ENCODE results near the gene LRRD1.

The LRRD1 gene

DNA sequence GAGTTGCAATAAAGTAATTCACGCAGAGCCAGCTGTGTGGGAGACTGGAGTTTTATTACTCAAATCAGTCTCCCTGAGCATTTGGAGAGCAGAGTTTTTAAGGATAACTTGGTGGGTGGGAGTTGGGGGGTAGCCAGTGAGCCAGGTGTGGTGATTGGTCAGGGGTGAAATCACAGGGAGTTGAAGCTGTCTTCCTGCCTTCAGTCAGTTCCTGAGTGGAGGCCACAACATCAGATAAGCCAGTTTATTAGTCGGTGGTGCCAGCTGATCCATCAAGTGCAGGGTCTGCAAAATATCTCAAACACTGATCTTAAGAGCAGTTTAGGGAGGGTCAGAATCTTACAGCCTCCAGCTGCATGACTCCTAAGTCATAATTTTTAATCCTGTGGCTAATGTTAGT lies 41.4 kb downstream of the LRRD1 start:
- Histone ChIP-seq H3K4me3 (ENCODE audit: low read depth, low read length) (no peak overlapping the region), H3K27ac (ENCODE audit: extremely low read depth, low read depth, low read length) (no peak overlapping the region), H3K9me3 (ENCODE audit: control insufficient read depth, insufficient read depth, low read depth, low read length) (no peaks in the 10 kb centered on the region), H3K4me1 (ENCODE audit: control insufficient read depth, insufficient read depth, low read length) (no peaks in the 10 kb centered on the region; the same call in 1 of the 2 replicates), H3K36me3 (ENCODE audit: control insufficient read depth in 2 of 2, insufficient read depth in 1 of 2, low read length in 2 of 2) (no peaks in the 10 kb centered on the region)
- ChIA-PET CTCF (interaction anchor here (0.6 kb wide), 1 partner anchor 483 kb away, joined by 3 read pairs; no protein-coding TSS in a partner anchor), POLR2A (no interaction called here)
- TF ChIP-seq GLI4 (tag by site-specific recombination; IDR thresholded peaks at IDR 0.05) (no peak), ATF2 (tag by site-specific recombination; IDR thresholded peaks at IDR 0.05; ENCODE audit: low read depth) (no peak), GLIS1 (tag by site-specific recombination; IDR thresholded peaks at IDR 0.05) (peak; percentile 95), ZFHX2 (tag by site-specific recombination; conservative IDR thresholded peaks at IDR 0.05) (peak; percentile 74), PRDM10 (tag by site-specific recombination; IDR thresholded peaks at IDR 0.05) (0 out of 2 replicates have a peak, but pooled peaks have one; percentile 28), ZNF791 (tag by site-specific recombination; IDR thresholded peaks at IDR 0.05) (no peak), ZNF623 (tag by site-specific recombination; IDR thresholded peaks at IDR 0.05) (no peak), ZNF394 (tag by site-specific recombination; IDR thresholded peaks at IDR 0.05; ENCODE audit: borderline replicate concordance) (no peak), ZBTB17 (tag by site-specific recombination; IDR thresholded peaks at IDR 0.05) (no peak), ZSCAN30 (tag by site-specific recombination; IDR thresholded peaks at IDR 0.05) (no peak), ZNF776 (tag by site-specific recombination; IDR thresholded peaks at IDR 0.05; ENCODE audit: borderline replicate concordance) (no peak), TSHZ1 (tag by site-specific recombination; IDR thresholded peaks at IDR 0.05; ENCODE audit: borderline replicate concordance) (no peak), ZNF311 (tag by site-specific recombination; IDR thresholded peaks at IDR 0.05; ENCODE audit: borderline replicate concordance) (no peak), ZNF302 (tag by site-specific recombination; IDR thresholded peaks at IDR 0.05; ENCODE audit: low read depth) (no peak), EGR2 (tag by site-specific recombination; IDR thresholded peaks at IDR 0.05; ENCODE audit: low read depth) (peak; percentile 80), YY2 (tag by site-specific recombination; IDR thresholded peaks at IDR 0.05) (no peak), ZNF560 (tag by site-specific recombination; IDR thresholded peaks at IDR 0.05; ENCODE audit: borderline replicate concordance) (no peak), ZNF664 (tag by site-specific recombination; IDR thresholded peaks at IDR 0.05) (no peak), OVOL3 (tag by site-specific recombination; IDR thresholded peaks at IDR 0.05) (no peak), ZNF792 (tag by site-specific recombination; IDR thresholded peaks at IDR 0.05) (no peak), ZNF837 (tag by site-specific recombination; IDR thresholded peaks at IDR 0.05) (no peak), ZNF639 (tag by site-specific recombination; IDR thresholded peaks at IDR 0.05) (no peak), ZIC2 (tag by site-specific recombination; IDR thresholded peaks at IDR 0.05) (peak; percentile 94)
- TF ChIP-seq, protein P1, sequence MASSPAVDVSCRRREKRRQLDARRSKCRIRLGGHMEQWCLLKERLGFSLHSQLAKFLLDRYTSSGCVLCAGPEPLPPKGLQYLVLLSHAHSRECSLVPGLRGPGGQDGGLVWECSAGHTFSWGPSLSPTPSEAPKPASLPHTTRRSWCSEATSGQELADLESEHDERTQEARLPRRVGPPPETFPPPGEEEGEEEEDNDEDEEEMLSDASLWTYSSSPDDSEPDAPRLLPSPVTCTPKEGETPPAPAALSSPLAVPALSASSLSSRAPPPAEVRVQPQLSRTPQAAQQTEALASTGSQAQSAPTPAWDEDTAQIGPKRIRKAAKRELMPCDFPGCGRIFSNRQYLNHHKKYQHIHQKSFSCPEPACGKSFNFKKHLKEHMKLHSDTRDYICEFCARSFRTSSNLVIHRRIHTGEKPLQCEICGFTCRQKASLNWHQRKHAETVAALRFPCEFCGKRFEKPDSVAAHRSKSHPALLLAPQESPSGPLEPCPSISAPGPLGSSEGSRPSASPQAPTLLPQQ (tag by site-specific recombination; IDR thresholded peaks at IDR 0.05), result no peak
- TF ChIP-seq, protein P2, sequence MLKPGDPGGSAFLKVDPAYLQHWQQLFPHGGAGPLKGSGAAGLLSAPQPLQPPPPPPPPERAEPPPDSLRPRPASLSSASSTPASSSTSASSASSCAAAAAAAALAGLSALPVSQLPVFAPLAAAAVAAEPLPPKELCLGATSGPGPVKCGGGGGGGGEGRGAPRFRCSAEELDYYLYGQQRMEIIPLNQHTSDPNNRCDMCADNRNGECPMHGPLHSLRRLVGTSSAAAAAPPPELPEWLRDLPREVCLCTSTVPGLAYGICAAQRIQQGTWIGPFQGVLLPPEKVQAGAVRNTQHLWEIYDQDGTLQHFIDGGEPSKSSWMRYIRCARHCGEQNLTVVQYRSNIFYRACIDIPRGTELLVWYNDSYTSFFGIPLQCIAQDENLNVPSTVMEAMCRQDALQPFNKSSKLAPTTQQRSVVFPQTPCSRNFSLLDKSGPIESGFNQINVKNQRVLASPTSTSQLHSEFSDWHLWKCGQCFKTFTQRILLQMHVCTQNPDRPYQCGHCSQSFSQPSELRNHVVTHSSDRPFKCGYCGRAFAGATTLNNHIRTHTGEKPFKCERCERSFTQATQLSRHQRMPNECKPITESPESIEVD (tag by site-specific recombination; IDR thresholded peaks at IDR 0.05), result peak; percentile 49; the same call in 1 of the 2 replicates
